GM18909 (cell line): ENCODE data around the gene CRLF1.

Experiments used
- ATAC-seq: cut with Tn5 transposase; IDR thresholded peaks from one replicate; pipeline ENCODE4 v1.9.1; 2021; ENCODE audit warnings: mild to moderate bottlenecking; ENCODE audit not compliant: unreplicated experiment, poor library complexity

The CRLF1 gene

DNA sequence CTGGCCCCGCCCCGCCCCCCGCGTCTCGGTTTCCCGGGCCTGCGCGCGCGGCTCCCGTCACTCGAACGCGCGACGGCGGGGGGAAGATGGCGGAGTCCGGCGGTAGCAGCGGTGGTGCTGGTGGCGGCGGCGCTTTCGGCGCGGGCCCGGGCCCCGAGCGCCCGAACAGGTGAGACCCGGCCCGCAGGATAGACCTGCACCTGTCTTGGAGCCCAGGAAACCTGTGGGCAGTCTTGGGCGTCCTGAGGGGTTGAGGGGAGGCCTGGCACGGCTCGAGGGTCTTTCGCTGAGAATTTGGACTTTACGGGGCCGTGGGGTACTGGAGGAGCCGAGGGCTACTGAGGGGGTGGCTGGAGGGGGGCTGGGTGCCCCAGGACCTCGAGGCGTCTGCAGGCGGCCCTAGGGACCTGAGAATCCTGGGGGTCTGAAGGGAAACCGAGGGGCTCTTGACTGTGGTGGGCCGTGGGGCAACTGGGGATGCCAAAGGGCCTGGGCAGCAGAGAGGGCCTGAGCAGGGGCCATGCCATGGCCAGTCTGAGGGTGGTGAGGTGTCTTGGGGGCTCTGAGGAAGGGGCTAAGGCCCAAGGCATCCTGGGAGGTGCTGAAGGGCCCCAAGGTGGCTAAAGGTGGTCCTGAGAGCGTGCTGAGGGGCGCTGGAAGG is 30.5 kb upstream of the CRLF1 start, which contains the start of gene KLHL26:
TSS of gene KLHL26 (plus strand) at position 60 of the 661 bp plus-strand sequence. CDS start at position 87, 27 bp downstream.
- ATAC-seq, result no peak

- peak; percentile 85 for ATAC-seq
Measured at GRCh38 chr19:18636183-18636968, 29.8 kb upstream of the CRLF1 start.

DNA sequence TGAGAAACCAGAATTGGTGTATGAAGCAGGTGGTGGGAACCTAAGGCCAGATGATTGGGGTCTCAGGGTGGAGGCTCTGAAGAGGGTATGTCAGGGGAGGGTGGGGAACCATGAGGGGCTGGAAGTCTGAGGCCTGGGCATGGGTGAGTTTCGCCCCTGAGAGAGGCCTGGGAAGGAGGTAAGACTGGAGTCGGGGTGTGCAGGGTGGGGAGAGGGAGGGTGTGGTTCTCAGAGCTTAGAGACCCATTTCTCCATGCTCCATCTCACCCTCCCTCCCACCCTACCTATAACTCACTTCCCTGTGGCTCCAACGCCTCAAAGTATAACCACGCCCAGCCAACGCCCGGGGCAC is 29.2 kb upstream of the CRLF1 start:
- ATAC-seq, result no peak

- no peak for ATAC-seq
Measured at GRCh38 chr19:18634612-18635297, 28.2 kb upstream of the CRLF1 start.

DNA sequence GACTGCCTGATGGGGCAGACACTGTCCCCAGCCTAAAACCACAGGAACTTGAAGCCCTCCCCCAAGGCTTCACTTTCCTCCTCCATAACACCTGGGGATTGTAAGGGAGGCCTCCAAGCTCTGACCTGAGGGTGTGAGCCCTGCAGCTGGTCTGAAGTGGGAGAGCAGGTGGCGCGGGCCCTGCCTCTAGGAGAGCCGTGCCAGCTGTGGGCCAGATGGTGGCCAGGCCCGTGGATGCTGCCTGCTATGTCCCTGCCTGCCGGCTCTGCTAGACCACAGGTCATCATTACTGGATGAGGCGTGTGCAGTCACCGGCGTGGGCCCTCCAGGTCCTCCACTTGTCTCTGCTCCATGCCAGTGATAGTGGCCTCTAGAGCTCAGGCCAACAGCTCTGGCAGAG is 26.7 kb upstream of the CRLF1 start:
- no peak for ATAC-seq

GRCh38 chr19:18629166-18630088 is 22.8 kb upstream of the CRLF1 start:
- no peak for ATAC-seq

DNA sequence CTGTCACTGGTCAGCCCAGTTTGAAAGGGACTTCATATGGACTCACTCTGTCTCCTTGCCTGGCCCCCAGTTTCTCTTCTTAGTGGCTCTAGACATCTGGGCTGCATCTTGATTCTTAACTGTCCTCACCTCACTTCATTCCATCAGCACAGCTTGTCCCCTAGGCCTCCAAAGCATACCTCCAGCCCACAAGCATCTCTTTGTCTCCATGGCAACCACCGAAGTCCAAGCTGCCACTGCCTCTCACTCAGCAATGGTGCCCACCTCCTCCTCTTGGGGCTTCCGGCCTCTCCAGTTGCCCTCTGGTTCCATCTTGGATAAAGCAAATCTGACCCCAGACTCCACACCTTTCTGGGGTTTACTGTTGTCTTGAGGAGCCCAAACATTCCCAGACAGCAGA is 20.3 kb upstream of the CRLF1 start:
- ATAC-seq, result no peak

DNA sequence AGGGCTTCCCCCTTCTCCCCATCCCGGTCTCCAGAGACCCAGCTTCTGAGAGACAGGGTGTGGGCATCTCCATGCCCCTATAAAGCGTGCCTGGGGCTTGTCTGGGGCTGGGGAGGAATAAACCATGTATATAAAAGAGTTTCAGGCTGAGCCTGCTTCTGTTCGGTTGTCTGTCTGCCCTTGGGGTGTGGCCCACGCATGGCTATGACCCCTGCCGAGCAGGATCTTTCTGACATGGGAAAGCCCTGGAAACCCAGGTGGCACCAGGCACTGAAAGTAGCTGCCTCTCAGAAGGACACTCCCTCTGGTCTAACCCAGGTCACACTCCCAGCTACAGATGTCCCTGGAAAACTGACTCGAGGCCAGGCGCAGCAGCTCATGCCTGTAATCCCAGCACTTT is 14.3 kb upstream of the CRLF1 start:
- no peak for ATAC-seq

- no peak for ATAC-seq
Measured at GRCh38 chr19:18620311-18620710, 13.7 kb upstream of the CRLF1 start.

DNA sequence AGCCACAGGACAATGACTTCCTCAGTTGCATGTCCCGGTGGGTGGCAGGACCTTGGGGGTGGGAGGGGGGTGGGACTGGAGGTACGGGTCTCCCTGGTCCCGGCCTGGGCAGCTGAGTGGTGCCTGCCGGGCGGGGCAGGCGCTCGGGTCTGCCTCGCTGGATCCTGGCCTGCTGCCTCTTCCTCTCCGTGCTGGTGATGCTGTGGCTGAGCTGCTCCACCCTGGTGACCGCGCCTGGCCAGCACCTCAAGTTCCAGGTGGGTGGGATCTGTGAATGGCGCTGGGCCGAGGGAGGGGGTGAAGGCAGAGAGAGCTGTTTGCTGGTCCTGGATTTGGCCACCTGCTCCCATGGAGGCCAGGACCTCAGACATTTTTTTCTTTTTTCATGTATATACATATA is 11.6 kb upstream of the CRLF1 start:
- no peak for ATAC-seq

DNA sequence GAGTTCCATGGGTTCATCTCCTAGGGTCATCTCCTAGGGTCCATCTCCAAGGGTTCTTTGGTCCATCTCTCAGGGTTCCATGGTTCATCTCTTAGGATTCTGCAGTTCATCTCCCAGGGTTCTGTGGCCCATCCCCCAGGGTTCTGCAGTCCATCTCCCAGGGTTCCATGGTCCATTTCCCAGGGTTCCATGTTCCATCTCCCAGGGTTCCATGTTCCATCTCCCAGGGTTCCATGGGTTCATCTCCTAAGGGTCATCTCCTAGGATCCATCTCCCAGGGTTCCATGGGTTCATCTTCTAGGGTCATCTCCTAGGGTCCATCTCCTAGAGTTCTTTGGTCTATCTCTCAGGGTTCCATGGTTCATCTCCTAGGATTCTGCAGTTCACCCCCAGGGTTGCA is 11.0 kb upstream of the CRLF1 start:
- ATAC-seq, result no peak

- ATAC-seq, result no peak
Measured at GRCh38 chr19:18616023-18616422, 9.4 kb upstream of the CRLF1 start.

DNA sequence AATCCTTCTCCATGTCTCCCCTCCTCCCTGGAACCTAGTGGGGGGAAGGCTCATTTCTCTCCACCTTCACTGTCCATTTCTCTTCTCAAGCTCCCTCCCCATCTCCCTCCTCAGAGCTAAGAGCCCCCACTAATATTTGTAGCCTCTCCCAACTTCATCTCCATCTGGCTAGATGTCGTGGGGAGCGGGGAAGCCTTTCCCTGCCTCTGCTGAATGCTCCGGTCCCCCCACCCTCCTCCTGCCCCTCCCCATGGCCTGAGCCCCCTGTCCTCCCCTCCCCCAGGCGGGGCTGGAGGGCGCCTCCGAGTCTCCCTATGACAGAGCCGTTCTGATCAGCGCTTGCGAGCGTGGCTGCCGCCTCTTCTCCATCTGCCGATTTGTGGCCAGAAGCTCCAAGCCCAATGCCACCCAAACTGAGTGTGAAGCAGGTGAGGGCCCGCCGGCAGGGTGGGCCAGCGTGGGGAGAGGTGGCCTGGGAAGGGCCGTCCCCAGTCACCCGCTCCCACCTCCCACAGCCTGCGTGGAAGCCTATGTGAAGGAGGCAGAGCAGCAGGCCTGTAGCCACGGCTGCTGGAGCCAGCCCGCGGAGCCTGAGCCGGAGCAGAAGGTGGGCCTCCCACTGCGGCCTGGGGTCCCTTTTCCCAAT is 7.1 kb upstream of the CRLF1 start:
- no peak for ATAC-seq

GRCh38 chr19:18612772-18613588 is 6.4 kb upstream of the CRLF1 start, which contains the start of gene TMEM59L:
TMEM59L (plus strand) TSS chr19:18612870; CDS start chr19:18612959, 89 bp downstream.
- ATAC-seq, result no peak

DNA sequence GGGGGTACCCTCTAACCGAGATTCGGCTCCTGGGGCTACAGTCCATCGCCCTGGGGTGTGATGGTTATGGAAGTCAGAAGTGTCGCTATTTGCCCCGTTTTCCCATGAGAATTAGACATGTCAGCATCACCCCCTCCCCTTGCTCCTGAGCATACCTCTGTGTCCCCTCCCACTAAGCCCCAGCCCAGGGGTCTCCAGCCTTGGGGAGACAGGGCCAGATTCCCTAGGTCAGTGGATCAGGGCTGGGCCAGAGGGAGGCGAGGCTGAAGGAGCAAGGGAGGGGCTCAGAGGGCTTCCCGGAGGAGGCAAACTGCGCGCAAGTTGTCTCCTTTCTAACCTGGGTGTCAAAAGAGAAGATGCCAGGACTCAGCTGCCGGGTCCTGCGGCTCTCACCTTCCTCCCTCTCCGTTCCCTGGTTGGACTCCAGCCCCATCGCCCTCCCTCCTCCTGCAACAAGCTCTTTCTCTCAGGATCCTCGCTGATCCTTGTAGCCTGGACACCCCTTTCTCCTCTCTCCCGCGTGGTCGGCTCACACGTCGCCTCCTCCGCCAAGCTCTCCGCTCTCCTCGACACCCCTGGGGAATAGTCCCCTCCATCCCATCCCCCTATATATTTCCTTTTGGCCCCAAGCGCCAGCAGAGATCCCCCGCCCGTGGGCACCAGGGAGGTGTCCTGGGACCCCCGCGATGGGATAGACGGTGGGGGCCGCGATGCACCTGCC is 5.6 kb upstream of the CRLF1 start:
- ATAC-seq, result no peak

- no peak for ATAC-seq
Measured at GRCh38 chr19:18611327-18612050, 4.9 kb upstream of the CRLF1 start.

GRCh38 chr19:18610556-18611326 is 4.1 kb upstream of the CRLF1 start:
- no peak for ATAC-seq
